Stomach (tissue), 9 donors: ENCODE data around the gene PLEKHG5. TPM values are rescaled to one million over a fixed set of nuclear protein-coding genes. Genes with fewer than 3 reads are reported as not detected.
"Not testable (repeated sequence)": the region's sequence is repeated elsewhere in the genome, so short reads cannot be mapped to it uniquely, and the experiment has no call there.

ENCODE experiments used
- DNase-seq, 2 donors: peaks; one replicate each; pipeline versions ENCODE4 v3.0.0 to v3.0.0-alpha.2; 2013 to 2019
- H3K27ac ChIP-seq, 5 donors: fragments of 200-600 bp in 4 of 5; sonication (generic) in 4 of 5; one replicate each; pipeline ENCODE4 v1.5.1; 2013 to 2019; ENCODE audit warnings: mild to moderate bottlenecking in 1 of 5, moderate library complexity in 1 of 5
- H3K27me3 ChIP-seq, 3 donors: fragments of 200-600 bp; sonication (generic); one replicate each; pipeline ENCODE4 v1.5.1; 2017 to 2019; ENCODE audit warnings: mixed run types in 1 of 3
- H3K36me3 ChIP-seq, 4 donors: fragments of 200-600 bp; sonication (generic); 1 replicate in 3 of 4; 2 replicates in 1 of 4; pipeline ENCODE4 v1.5.1; 2016 to 2019
- H3K4me1 ChIP-seq, 4 donors: fragments of 200-600 bp; sonication (generic); one replicate each; pipeline ENCODE4 v1.5.1; 2016 to 2019
- H3K4me3 ChIP-seq, 4 donors: fragments of 200-600 bp; sonication (generic) in 3 of 4; one replicate each; pipeline ENCODE4 v1.5.1; 2016 to 2019; ENCODE audit warnings: mild to moderate bottlenecking in 1 of 4
- H3K9me3 ChIP-seq, 4 donors: fragments of 200-600 bp; sonication (generic); one replicate each; pipeline ENCODE4 v1.5.1; 2016 to 2019
- CTCF ChIP-seq, 7 experiments: fragments of 450-650 bp in 4 of 7; fragments of 200-600 bp in 3 of 7; sonication (generic) in 3 of 7; IDR thresholded peaks; one replicate each; pipeline ENCODE4 v1.5.1; 2016 to 2019; ENCODE audit warnings: antibody characterized with exemption in 7 of 7, control low read depth in 2 of 7, mild to moderate bottlenecking in 1 of 7
- EP300 ChIP-seq: sonication (generic); formaldehyde crosslinking; IDR thresholded peaks from one replicate; pipeline ENCODE4 v1.6.1; 2017; ENCODE audit warnings: antibody characterized with exemption
- POLR2A ChIP-seq, 4 donors: fragments of 450-650 bp; IDR thresholded peaks; one replicate each; pipeline ENCODE4 v1.6.1; 2016; ENCODE audit warnings: antibody characterized with exemption in 4 of 4, control low read depth in 2 of 4, mild to moderate bottlenecking in 1 of 4, moderate library complexity in 1 of 4
- POLR2AphosphoS5 ChIP-seq, 3 donors: sonication (generic); formaldehyde crosslinking; IDR thresholded peaks; one replicate each; pipeline ENCODE4 v1.6.1; 2016; ENCODE audit warnings: antibody characterized with exemption in 3 of 3
- WGBS, 5 donors: extraction: QIAGEN DNeasy Blood & Tissue Kit in 3 of 5; methylation state at CpG; one replicate each; pipeline versions ENCODE4 v1.1.5 to v1.1.7; 2013 to 2018; 5-methylcytosine and 5-hydroxymethylcytosine counted together
- intact Hi-C: fragments of 100-400 bp; cut with DNase I; formaldehyde crosslinking; loops from one replicate; pipeline ENCODE4 v1.15.1; 2023; ENCODE audit warnings: low total_unique reads
- polyA plus RNA-seq, 3 donors: library from polyadenylated mRNA; stranded (reverse); fragments of 200-250 nt; gene quantifications; one replicate each; pipeline ENCODE4 v1.2.3, GENCODE V29; 2013
- total RNA-seq, 5 donors: library from RNA; depleted of rRNA; stranded (reverse); fragments of >200 nt; gene quantifications; one replicate each; pipeline versions ENCODE4 v1.1.0 to v1.2.3, GENCODE V29; 2014 to 2016
- donor health status: healthy with polysubstance abuse.
- donor health status: Bipolar disorder and iron deficiency.
- donor health status: healthy.

The PLEKHG5 gene
- total and polyA plus RNA-seq, 8 donors, result 1.4 to 58.8 (median 7.4) TPM

GRCh38 chr1:6434186-6434585 lies 57.3 kb downstream of the PLEKHG5 start:
- peaks cover 0 to 3% (median 0%) of the 10 kb centered on the region in 4 donors for H3K4me1 ChIP-seq
- 67 to 78% (median 71%) methylated on average over 5 of the region's 5 CpGs for WGBS, 5 donors
- no peaks in the 10 kb centered on the region for H3K9me3 ChIP-seq
- H3K36me3 ChIP-seq, result no peaks in the 10 kb centered on the region
- no peak overlapping the region for H3K27ac ChIP-seq
- DNase-seq, result no peak
- intact Hi-C loops, result no loop called here
- no peak overlapping the region for H3K4me3 ChIP-seq
- H3K27me3 ChIP-seq, result peaks cover 0 to 66% (median 17%) of the 10 kb centered on the region in 3 donors
- TF ChIP-seq EP300, result no peak
- no peak for TF ChIP-seq POLR2AphosphoS5 (IDR thresholded peaks at IDR 0.05)

- H3K27ac ChIP-seq, intact Hi-C loops, DNase-seq, H3K36me3 ChIP-seq, H3K9me3 ChIP-seq, H3K4me3 ChIP-seq: not testable (repeated sequence)
- Histone ChIP-seq H3K27me3 (peaks cover 11 to 66% (median 22%) of the 10 kb centered on the region in 3 donors), H3K4me1 (peaks cover 7 to 16% (median 13%) of the 10 kb centered on the region in 4 donors)
- WGBS, 5 donors, result 75 to 84% (median 79%) methylated on average over 6 to 13 of the region's 13 CpGs
Measured at GRCh38 chr1:6431645-6432579, 59.6 kb downstream of the PLEKHG5 start.

- DNase-seq, H3K27ac ChIP-seq, intact Hi-C loops, H3K4me3 ChIP-seq, H3K9me3 ChIP-seq, H3K36me3 ChIP-seq: not testable (repeated sequence)
- Histone ChIP-seq H3K4me1 (peaks cover 11 to 36% (median 27%) of the 10 kb centered on the region in 4 donors), H3K27me3 (peaks cover 13 to 72% (median 43%) of the 10 kb centered on the region in 3 donors)
- 30 to 43% (median 40%) methylated on average over 17 to 19 of the region's 19 CpGs for WGBS, 5 donors
Measured at GRCh38 chr1:6429660-6430411, 61.6 kb downstream of the PLEKHG5 start.

- H3K27ac ChIP-seq, H3K9me3 ChIP-seq, intact Hi-C loops, DNase-seq, H3K36me3 ChIP-seq, H3K4me3 ChIP-seq: not testable (repeated sequence)
- Histone ChIP-seq H3K4me1 (peaks cover 25 to 49% (median 41%) of the 10 kb centered on the region in 4 donors), H3K27me3 (peaks cover 21 to 86% (median 57%) of the 10 kb centered on the region in 3 donors)
- WGBS, 5 donors, result 81 to 88% (median 87%) methylated on average over 4 to 6 of the region's 6 CpGs; no CpG with 5 or more reads in 1 of the 5 donors
Measured at GRCh38 chr1:6428453-6428852, 63.0 kb downstream of the PLEKHG5 start.

GRCh38 chr1:6427441-6428390 lies 63.8 kb downstream of the PLEKHG5 start:
- intact Hi-C loops, result no loop called here
- Histone ChIP-seq H3K27ac (no peak overlapping the region), H3K36me3 (no peaks in the 10 kb centered on the region), H3K27me3 (peaks cover 21 to 93% (median 64%) of the 10 kb centered on the region in 3 donors), H3K4me1 (peaks cover 30 to 55% (median 48%) of the 10 kb centered on the region in 4 donors), H3K9me3 (no peaks in the 10 kb centered on the region), H3K4me3 (no peak overlapping the region)
- DNase-seq, result peak; percentile 49 to 83
- WGBS, 5 donors, result 44 to 61% (median 48%) methylated on average over 15 to 26 of the region's 26 CpGs
- TF ChIP-seq EP300, result no peak

GRCh38 chr1:6426972-6427350 lies 64.5 kb downstream of the PLEKHG5 start:
- TF ChIP-seq POLR2A (IDR thresholded peaks at IDR 0.05), result no peak
- no peak for TF ChIP-seq CTCF (IDR thresholded peaks at IDR 0.05)
- no peak for TF ChIP-seq EP300
- TF ChIP-seq POLR2AphosphoS5 (IDR thresholded peaks at IDR 0.05), result no peak
- Histone ChIP-seq H3K4me1 (peaks cover 30 to 55% (median 50%) of the 10 kb centered on the region in 4 donors), H3K9me3 (no peaks in the 10 kb centered on the region), H3K27me3 (peaks cover 21 to 97% (median 70%) of the 10 kb centered on the region in 3 donors), H3K27ac (no peak overlapping the region), H3K36me3 (no peaks in the 10 kb centered on the region), H3K4me3 (no peak overlapping the region)
- intact Hi-C loops, result no loop called here
- WGBS, 5 donors, result 73 to 84% (median 82%) methylated on average over 10 of the region's 10 CpGs
- DNase-seq, result no peak
